Renal cortical epithelial cell (primary cell): ENCODE results near the gene ATP2B3. TPM values are rescaled to one million over a fixed set of nuclear protein-coding genes. Genes with fewer than 3 reads are reported as not detected.

Source experiments
- DNase-seq: peaks from one replicate; pipeline ENCODE4 v3.0.0-alpha.2; 2011; ENCODE audit warnings: low read depth
- total RNA-seq: library from RNA; depleted of rRNA; stranded (reverse); fragments of >200 nt; gene quantifications from 2 replicates; pipeline ENCODE4 v1.2.3, GENCODE V29; 2014

Gene ATP2B3
- total RNA-seq, 1 donor from 2014 or later: 0.05 TPM

DNA sequence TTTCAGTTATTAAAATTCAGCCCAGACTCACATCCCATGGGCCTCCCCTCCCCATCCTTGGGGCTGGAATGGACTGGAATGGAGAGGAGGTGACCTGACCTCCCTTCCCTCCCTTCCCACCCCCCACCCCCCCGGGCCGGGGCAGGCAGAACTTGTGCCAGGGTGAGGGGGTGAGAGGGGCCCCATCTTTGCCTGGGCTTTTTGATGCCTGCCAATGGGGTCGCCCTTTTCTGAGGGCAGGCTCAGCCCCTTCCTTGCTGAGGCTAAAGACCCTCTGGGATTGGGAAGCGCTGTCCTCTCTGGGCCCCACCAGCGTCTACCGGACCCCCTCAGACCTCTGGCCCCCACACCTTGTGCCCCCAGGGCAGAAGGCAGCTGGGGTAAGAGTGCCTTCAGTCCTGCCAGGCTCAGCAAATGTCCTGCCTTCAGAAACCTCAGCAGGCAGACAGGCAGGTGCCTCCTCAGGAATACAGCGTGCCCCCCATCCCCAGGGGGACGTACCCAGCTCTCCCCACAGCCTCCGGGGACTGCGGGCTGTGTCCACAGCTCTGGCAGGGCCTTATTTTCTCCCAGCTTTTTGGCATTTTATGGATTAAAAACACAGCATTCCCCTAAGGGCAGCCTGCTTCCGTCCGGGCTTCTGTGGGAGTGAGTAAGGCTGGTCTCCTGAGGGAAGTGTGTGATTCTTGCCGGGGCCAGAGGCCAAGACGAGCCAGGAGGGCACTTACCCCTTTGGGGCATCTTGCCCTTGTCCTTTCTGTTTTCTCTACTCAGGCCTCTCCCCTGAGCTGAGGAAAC lies 94.1 kb downstream of the ATP2B3 start:
- no peak for DNase-seq

- DNase-seq: no peak
Observed at GRCh38 chrX:153612413-153612812, 95.0 kb downstream of the ATP2B3 start.

DNA sequence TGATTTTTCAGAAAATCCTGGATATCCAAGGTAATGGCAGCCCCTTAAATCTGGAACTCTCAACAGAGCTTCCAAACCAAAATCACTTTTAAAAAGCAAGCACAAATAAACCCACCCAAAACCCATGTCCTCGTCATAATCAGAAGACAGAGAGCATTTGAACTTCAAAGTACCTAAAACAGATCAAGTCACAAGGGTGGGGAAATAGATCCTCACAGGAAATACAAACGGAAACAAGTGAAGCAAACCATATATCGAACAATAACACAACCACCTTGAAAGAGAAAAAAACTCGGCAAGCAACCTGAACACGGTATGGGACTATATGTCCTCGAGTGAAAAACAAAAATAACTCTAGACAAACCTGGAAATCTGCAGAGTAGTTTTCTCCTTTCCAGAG lies 97.4 kb downstream of the ATP2B3 start:
- DNase-seq: no peak

DNA sequence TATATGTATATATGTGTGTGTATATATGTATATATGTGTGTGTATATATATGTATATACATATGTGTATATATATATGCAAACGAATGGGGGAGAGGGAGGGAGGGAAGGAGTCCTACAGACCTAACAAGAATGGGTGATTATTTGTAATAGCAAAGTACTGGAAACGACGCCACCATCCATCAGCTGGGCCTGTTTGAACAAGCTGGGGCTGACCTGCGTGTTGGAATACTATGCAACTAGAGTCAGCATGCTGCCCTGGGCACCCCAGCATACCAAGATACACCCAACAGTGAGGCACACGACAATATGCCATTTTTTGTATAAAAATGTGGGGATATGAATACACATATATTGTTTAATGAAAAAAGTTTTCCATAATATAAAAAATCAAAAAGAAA lies 103.1 kb downstream of the ATP2B3 start:
- no peak for DNase-seq

DNA sequence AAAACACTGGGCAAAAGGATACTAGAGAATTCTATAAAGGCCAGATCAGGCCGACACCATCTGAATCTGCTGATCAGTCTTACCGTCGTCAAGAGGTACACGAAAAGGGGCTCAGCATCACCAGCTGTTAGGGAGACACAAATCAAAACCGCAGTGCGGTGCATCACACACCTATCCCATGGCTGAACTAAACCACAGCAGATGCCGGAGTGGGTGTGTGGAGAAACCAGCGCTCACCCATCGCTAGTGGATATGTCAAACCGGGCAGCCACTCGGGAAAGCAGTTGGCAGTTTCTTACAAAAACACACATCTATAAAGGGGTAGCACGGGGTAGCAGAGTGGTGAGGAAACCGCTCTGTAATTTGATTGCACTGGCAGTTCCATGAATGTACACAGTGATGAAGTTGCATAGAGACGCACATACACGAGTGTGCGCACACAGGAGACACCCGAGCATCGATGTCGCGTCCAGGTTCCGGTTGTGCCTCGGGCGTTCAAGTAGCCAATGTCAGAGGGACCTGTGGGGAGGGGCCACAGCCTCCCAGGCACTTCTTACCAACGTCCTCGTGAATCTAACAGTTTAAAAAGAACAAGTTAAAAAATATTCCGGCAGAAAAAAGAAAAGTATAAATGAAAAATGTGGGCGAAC lies 104.6 kb downstream of the ATP2B3 start:
- no peak for DNase-seq

DNA sequence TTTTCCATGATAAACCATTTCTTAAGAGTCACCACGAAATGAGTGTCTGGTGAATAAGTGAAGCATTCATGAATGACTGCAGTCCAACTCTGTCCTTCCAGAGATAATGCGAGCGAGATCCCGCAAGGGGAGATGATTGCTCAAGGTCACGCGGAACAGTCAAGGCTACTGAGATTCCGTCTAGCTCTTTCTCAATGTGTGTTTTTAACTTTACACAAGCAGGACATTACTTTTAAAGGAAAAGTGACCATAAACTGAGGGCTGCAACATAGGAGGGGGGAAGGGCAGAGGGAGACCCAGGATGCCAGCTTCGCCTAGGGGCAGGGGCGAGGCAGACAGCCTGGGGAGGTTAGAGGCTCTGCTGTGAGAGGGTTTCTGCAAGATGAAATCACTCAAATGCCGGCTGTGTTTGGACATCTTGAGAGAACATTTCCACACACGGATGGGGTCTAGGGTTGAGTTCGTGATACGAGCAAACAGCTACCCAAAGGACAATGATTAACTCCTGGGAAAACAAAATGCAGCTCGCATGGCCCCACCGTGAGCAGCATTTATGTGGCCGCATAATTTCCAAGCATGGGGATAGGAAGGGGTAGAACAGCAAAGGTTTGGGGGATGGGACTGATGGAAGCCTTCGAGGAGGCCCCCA lies 105.3 kb downstream of the ATP2B3 start:
- peak; percentile 81 for DNase-seq

DNA sequence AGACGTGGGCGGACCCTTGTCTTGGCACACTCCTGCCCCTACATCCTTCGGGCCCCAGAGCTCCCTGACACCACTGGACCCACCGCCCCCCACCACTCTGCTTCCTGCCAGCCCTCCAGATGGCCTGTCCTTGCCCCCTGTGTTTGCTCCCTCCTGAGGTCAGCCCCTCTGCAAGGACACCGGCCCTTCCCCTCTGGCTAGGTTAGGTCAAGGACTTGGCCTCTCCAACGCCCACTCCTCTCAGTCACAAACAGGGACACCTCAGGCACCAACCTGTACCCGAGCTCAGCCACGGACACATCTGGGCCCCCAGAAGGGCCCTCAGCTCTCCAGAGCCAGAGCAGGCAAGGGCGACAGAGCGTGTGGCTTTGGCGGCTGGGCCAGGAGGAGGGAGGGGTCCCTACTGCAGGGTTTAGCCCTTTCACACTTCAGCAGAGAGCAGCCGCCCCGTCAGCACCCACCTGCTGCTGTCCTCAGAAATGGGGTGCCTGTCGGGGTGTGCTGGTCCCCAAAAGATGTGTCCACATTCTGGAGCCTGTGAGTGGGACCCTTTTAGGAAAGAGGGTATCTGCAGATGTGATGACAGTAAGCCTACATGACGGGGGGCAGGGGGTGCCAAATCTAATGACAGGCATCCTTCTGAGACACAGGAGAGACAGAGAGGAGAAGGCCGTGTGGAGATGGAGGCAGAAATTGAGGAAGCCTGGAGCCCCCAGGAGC lies 106.0 kb downstream of the ATP2B3 start:
- no peak for DNase-seq

DNA sequence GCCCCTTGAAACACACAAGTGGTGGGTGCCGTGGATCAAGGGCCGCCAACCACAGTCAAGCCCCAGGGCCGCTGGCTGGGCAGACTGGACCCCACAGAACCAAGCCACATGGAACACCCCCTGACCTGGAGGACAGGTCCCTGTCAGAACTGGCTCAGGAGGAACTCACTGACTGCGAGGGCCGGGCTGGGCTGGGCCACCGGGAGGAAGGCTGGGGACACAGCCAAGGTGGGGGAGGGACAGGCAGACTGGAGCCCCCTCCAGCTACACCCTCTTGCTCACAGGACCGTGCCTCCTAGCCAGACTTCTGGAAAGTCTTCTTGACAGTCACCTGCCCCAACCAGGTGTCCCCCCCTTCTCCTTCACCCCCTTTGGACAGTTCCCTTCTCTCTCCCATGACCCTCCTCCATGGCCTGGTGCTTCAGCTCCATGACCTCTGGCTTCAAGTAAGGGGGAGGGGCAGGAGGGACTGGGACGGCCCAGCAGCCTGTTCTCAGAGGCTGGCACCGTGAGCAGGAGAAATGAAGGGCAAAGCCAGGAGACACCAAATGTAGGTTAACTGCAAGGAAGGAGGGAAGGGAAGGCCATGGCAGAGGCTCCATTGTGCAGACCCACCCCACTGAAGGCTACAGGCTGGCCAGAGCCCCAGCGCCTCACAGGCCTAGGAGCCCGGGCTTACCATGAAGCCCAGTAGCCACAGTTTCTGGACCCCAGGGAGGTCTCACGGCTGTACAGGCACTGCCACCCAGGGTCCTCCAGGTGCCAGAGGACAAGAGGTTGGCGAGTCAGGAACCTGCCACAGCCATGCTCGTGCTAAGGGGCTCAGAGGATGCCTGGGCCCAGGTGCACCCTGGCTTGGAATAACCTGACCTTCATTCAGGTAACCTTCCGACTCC lies 107.0 kb downstream of the ATP2B3 start:
- no peak for DNase-seq

DNA sequence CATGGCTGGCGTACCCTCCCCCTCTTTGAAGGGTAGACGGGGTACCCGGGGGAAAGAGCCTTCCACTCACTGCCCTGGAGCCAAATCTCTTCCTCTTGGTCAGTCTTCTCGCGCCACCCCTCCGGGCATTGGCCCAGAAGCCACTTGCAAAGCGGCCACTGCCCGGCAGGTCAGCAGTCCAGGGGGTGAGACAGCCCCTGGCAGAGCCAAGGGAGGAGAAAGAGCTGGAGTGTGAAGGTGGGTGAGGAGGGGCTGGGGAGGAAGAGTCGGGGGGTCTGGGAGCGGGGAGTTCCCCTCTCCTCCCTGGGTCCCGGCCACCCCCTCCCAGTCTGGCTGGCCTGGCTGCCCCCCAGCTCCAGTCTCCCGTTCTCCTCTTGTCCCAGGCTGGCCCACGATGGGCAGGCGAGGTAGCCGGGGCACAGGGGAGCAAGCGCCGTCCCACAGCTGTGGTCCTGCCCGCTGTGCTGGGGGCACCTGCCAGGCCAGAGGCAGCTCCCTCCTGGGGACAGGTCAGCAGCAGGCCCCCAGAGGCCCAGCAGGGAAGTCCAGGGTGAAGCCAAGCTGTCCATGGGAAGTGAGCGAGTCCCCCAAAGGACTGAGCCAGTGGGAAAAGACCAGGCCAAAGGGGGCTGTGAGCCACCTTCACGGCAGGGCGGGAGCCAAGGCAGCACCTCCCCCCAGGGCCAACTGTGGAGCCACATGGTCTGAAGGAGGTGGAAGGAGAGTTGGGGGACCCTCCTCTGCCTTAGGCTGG lies 108.0 kb downstream of the ATP2B3 start:
- no peak for DNase-seq

DNA sequence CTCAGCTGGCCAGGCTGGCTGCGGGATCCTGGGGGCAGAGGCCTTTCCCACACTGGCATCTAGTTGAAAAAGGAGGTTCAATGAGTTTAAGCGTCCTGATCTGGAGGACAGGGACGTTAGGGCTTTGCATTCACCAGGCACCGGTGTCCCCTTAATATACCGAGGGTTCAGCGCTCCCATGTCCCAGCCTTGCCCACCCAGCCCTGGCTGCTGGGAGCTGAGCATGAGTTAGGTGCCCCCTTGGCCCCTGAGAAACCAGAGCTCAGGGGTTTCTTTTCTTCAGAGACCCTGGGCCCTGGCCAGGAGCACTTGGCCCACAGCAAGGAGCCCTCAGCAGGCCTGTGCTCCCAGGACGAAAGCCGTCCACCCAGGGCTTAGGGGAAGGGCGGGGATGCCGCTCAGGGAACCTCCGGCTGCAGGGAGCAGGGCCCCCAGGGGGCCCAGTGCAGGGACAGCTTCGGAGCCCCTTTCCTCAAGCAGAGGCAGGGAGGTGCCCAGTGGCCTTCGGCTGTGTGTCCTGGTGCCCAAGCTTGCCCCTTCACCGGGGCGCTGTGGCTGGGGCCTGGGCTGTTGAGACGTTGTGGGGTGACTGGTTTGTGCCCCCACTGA lies 108.7 kb downstream of the ATP2B3 start:
- no peak for DNase-seq

DNA sequence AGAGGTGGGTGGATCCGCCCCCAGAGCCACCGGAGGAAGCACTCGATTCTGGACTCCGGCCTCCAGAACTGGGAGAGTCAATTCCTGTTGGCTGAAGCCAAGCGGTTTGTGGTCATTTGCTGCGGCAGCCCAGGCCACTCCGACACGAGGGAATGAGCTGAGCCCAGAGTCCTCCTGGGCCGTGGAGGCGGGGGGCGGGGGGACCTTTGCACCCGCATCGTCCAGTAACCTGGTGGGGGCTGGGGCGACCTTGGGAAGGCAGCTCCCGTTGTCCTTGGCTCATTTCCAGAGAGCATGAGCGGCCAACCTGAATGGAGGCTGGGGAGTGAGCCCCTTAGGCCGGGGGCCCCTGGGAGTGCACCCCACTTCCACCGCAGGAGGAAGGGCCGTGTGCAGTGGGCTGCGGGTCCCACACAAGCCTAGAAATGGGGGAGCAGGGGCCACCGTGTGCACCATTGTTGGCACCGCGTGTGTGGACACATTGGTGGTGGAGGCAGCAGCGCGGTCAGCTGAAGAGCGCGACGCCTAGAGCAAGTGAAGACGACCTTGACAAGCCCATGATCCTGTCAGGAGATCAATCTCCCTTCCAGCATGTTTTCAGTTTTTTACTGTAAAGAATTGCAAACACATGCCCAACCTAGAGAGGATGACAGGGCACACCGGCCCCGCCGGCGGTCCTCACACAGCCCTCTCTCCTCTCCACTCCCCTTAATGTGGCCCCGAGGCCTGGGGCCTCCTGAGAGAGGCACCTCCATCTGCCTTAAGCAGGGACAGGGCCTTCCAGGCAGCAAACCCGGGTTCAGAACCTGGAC lies 109.6 kb downstream of the ATP2B3 start:
- DNase-seq: no peak

- DNase-seq: peak; percentile 37
Observed at GRCh38 chrX:153627675-153628111, 110.3 kb downstream of the ATP2B3 start.

- no peak for DNase-seq
Observed at GRCh38 chrX:153628129-153628528, 110.7 kb downstream of the ATP2B3 start.

GRCh38 chrX:153628665-153629064 lies 111.2 kb downstream of the ATP2B3 start:
- no peak for DNase-seq

GRCh38 chrX:153631346-153631745 lies 113.9 kb downstream of the ATP2B3 start:
- no peak for DNase-seq

DNA sequence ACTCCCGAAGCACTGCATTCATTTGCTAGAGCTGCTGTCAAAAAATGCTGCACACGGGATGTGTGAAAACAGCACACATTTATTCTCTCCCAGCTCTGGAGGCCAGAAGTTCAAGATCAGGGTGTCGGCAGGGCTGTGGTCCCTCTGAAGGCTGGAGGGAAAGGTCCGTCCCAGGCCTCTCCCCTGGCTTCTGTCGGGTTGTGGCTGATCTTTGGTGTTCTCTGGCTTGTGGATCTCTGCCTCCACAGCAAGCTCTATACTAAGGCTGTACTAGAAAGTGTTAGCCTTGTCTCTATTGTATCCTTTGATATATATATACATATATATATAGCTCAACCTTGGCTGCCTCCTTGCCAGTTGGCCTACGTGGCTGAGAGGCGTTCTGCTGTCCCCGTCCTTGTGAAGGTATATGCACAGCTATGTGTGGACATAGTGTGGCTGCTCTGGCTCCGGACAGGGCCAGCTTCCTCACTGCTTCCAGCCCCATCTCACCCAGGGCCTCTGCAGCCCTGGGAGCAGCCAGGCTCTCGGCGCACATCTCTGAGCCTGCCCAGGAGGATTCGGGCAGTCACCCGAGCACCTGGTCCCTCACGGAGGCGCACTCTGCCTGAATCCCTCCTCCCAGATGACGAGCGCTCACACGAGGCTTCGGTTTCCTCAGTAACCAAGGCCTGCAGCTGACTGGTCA lies 114.6 kb downstream of the ATP2B3 start:
- no peak for DNase-seq
